HepG2 (cell line): ENCODE data around the gene CATSPERD. TPM values are rescaled to one million over a fixed set of nuclear protein-coding genes. Genes with fewer than 3 reads are reported as not detected.

Experiments
- AKNA ChIP-seq: sonication (generic); formaldehyde crosslinking; IDR thresholded peaks from 2 replicates; pipeline ENCODE4 v1.4.0; 2020; ENCODE audit warnings: missing genetic modification reagents, borderline replicate concordance
- ELF3 ChIP-seq: IDR thresholded peaks from 2 replicates; pipeline ENCODE4 v1.6.1; 2016; ENCODE audit warnings: missing genetic modification reagents, missing compliant biosample characterization
- KDM6A ChIP-seq: IDR thresholded peaks from 2 replicates; pipeline ENCODE4 v1.6.1; 2016; ENCODE audit warnings: low read depth
- REL ChIP-seq: sonication (generic); formaldehyde crosslinking; conservative IDR thresholded peaks from 2 replicates; pipeline ENCODE4 v1.8.0; 2022; ENCODE audit warnings: mild to moderate bottlenecking, missing genetic modification reagents, moderate library complexity
- TARDBP ChIP-seq: sonication (generic); formaldehyde crosslinking; IDR thresholded peaks from 2 replicates; pipeline ENCODE4 v1.8.0; 2022; ENCODE audit warnings: mild to moderate bottlenecking, missing genetic modification reagents
- ZFY ChIP-seq: sonication (generic); formaldehyde crosslinking; IDR thresholded peaks from 2 replicates; pipeline ENCODE4 v1.4.0; 2020; ENCODE audit warnings: missing genetic modification reagents
- ZNF281 ChIP-seq: sonication (generic); formaldehyde crosslinking; IDR thresholded peaks from 2 replicates; pipeline ENCODE4 v1.4.0; 2020; ENCODE audit warnings: missing genetic modification reagents, borderline replicate concordance
- ZNF44 ChIP-seq: sonication (generic); formaldehyde crosslinking; IDR thresholded peaks from 2 replicates; pipeline ENCODE4 v1.5.1; 2020; ENCODE audit warnings: mild to moderate bottlenecking, missing genetic modification reagents
- ZNF484 ChIP-seq: sonication (generic); formaldehyde crosslinking; IDR thresholded peaks from 2 replicates; pipeline ENCODE4 v1.5.1; 2020; ENCODE audit warnings: mild to moderate bottlenecking, low read depth, missing genetic modification reagents, borderline replicate concordance
- ZNF552 ChIP-seq: sonication (generic); formaldehyde crosslinking; IDR thresholded peaks from 2 replicates; pipeline ENCODE4 v1.9.0; 2022; ENCODE audit warnings: missing genetic modification reagents, mild to moderate bottlenecking, borderline replicate concordance
- ZNF780A ChIP-seq: sonication (generic); formaldehyde crosslinking; IDR thresholded peaks from 2 replicates; pipeline ENCODE4 v1.8.0; 2022; ENCODE audit warnings: mild to moderate bottlenecking, missing genetic modification reagents, moderate library complexity
- ZSCAN12 ChIP-seq: sonication (generic); formaldehyde crosslinking; IDR thresholded peaks from 2 replicates; pipeline ENCODE4 v1.9.0; 2021; ENCODE audit warnings: mild to moderate bottlenecking, missing genetic modification reagents
- polyA plus RNA-seq, 8 experiments: library from polyadenylated mRNA; depleted of rRNA in 3 of 8; stranded (reverse) in 7 of 8; unstranded in 1 of 8; fragments of >200 nt; fragmentation: Illumina TruSeq in 4 of 8; extraction: Trizol in 4 of 8; gene quantifications; 2 replicates each; pipeline versions ENCODE4 v1.2.1 to v1.2.3, GENCODE V29; 2011 to 2016; ENCODE audit warnings: low read depth in 4 of 8, missing spikeins in 1 of 8, mixed read lengths in 1 of 8; ENCODE audit not compliant: insufficient read depth in 1 of 8
- total RNA-seq, 5 experiments: library from RNA; depleted of rRNA; stranded (reverse); fragments of >200 nt; fragmentation: Illumina TruSeq; extraction: Trizol; gene quantifications; 2 replicates each; pipeline ENCODE4 v1.2.3, GENCODE V29; 2016; ENCODE audit warnings: low read depth in 1 of 5
- TF ChIP-seq, protein P1 (sequence below): sonication (generic); formaldehyde crosslinking; conservative IDR thresholded peaks from 2 replicates; pipeline ENCODE4 v1.8.0; 2022; ENCODE audit warnings: mild to moderate bottlenecking, moderate library complexity, missing genetic modification reagents
- TF ChIP-seq, protein P2 (sequence below): sonication (generic); formaldehyde crosslinking; IDR thresholded peaks from 2 replicates; pipeline ENCODE4 v1.4.0; 2020; ENCODE audit warnings: missing genetic modification reagents

CATSPERD gene
- total and polyA plus RNA-seq, 2 of the 13 experiments (the other 11 are each of a cell fraction or from before 2014, with no cell fraction given): 0.04 TPM; not detected in 1

DNA sequence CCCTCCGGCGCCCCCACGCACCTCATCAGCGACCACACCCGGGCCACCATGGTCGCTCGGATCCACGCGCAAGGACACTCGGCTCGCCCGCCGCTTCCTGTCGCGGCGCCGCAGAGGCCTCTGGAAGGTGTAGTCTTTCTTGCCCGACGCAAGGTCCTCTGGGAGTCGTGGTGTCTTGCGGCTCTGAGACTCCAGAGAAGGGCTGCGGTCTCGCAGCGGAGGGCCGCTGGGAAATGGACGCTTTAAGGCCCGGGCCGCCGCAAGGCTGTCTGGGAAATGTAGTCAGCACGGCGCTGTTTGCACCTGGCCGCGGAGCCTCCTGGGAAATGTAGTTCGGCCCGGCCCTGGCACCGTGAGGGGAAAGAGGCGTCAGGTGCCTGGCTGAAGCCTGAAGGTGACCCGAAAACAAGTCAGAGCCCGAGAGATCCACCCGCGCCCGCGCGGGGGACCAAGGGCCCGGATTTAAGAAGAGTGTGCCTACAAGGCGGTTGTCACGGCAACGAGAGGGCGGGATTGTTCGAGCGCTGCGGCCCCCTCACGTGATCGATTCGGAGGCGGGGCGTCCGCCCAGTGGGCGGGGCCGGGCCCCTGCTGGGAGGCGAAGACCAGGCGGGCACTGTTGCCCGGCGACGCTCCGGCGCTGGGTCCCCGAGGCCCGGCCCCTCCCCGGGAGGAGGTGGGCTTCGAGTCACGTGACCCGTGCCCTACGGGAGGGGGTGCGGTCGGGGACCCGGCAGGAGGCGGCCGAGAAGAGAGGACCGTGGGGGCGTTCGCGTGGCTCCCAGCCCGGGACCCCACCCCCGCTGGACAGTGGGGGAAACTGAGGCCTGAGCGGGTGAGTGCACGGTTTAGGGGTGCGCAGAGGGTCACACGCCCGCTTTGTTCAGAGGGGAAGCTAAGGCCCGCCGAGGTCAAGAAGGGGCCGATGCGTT lies 39.7 kb upstream of the CATSPERD start, which contains the start of the genes HSD11B1L and MICOS13 (continued):
- TF ChIP-seq ZNF281 (CRISPR knock-in tag) (no peak), ZSCAN12 (peak; percentile 77; the same call in 1 of the 2 replicates), AKNA (CRISPR knock-in tag) (no peak), ELF3 (CRISPR knock-in tag) (peak; percentile 39; the same call in 1 of the 2 replicates), ZNF780A (no peak), KDM6A (no peak), ZNF44 (0 out of 2 replicates have a peak, but pooled peaks have one; percentile 31), TARDBP (CRISPR knock-in tag) (peak; percentile 55; the same call in 1 of the 2 replicates), ZNF552 (CRISPR knock-in tag) (peak; percentile 40; the same call in 1 of the 2 replicates), REL (no peak), ZFY (CRISPR knock-in tag) (peak; percentile 96), ZNF484 (no peak)
- TF ChIP-seq, protein P1, sequence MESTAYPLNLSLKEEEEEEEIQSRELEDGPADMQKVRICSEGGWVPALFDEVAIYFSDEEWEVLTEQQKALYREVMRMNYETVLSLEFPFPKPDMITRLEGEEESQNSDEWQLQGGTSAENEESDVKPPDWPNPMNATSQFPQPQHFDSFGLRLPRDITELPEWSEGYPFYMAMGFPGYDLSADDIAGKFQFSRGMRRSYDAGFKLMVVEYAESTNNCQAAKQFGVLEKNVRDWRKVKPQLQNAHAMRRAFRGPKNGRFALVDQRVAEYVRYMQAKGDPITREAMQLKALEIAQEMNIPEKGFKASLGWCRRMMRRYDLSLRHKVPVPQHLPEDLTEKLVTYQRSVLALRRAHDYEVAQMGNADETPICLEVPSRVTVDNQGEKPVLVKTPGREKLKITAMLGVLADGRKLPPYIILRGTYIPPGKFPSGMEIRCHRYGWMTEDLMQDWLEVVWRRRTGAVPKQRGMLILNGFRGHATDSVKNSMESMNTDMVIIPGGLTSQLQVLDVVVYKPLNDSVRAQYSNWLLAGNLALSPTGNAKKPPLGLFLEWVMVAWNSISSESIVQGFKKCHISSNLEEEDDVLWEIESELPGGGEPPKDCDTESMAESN (CRISPR knock-in tag): peak; percentile 91
- TF ChIP-seq, protein P2, sequence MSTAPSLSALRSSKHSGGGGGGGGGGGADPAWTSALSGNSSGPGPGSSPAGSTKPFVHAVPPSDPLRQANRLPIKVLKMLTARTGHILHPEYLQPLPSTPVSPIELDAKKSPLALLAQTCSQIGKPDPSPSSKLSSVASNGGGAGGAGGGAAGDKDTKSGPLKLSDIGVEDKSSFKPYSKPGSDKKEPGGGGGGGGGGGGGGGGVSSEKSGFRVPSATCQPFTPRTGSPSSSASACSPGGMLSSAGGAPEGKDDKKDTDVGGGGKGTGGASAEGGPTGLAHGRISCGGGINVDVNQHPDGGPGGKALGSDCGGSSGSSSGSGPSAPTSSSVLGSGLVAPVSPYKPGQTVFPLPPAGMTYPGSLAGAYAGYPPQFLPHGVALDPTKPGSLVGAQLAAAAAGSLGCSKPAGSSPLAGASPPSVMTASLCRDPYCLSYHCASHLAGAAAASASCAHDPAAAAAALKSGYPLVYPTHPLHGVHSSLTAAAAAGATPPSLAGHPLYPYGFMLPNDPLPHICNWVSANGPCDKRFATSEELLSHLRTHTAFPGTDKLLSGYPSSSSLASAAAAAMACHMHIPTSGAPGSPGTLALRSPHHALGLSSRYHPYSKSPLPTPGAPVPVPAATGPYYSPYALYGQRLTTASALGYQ: peak; percentile 58; the same call in 1 of the 2 replicates
